ENCODE data around the gene RHOF.

- TF ChIP-seq POLR2A (IDR thresholded peaks at IDR 0.05; ENCODE audit: low read depth, low read length) (peak; percentile 41; the same call in 1 of the 2 replicates), POLR2AphosphoS5 (IDR thresholded peaks at IDR 0.05; ENCODE audit: low read depth, low read length) (0 out of 2 replicates have a peak, but pooled peaks have one; percentile 32)
These were observed 45.9 kb upstream of the RHOF start for GRCh38 chr12:121839106-121839992.

Data from GM12892 (cell line).